Osteocyte (in vitro differentiated cells): ENCODE measurements around the gene CYFIP1. TPM values are rescaled to one million over a fixed set of nuclear protein-coding genes. Genes with fewer than 3 reads are reported as not detected.

Experiments used
- DNase-seq: peaks from one replicate; pipeline ENCODE4 v3.0.0; 2021; ENCODE audit warnings: mixed read lengths; ENCODE audit not compliant: unreplicated experiment; ENCODE audit errors: extremely low spot score
- H3K27ac Mint-ChIP-seq: one replicate; pipeline ENCODE4 v1.8.0; 2021; ENCODE audit warnings: mild to moderate bottlenecking, mixed read lengths; ENCODE audit not compliant: unreplicated experiment
- H3K27me3 Mint-ChIP-seq: one replicate; pipeline ENCODE4 v1.8.0; 2021; ENCODE audit warnings: mixed read lengths; ENCODE audit not compliant: unreplicated experiment
- H3K36me3 Mint-ChIP-seq: one replicate; pipeline ENCODE4 v1.8.0; 2021; ENCODE audit warnings: mixed read lengths; ENCODE audit not compliant: unreplicated experiment
- H3K4me1 Mint-ChIP-seq: one replicate; pipeline ENCODE4 v1.8.0; 2021; ENCODE audit warnings: mixed read lengths; ENCODE audit not compliant: unreplicated experiment
- H3K4me3 Mint-ChIP-seq: one replicate; pipeline ENCODE4 v1.8.0; 2021; ENCODE audit warnings: mild to moderate bottlenecking, moderate library complexity, mixed read lengths; ENCODE audit not compliant: unreplicated experiment
- H3K9me3 Mint-ChIP-seq: one replicate; pipeline ENCODE4 v1.8.0; 2021; ENCODE audit warnings: mixed read lengths; ENCODE audit not compliant: unreplicated experiment
- CTCF ChIP-seq: fragments of 200-600 bp; sonication (generic); IDR thresholded peaks from 2 replicates; pipeline ENCODE4 v1.5.0; 2021; ENCODE audit warnings: antibody characterized with exemption, mild to moderate bottlenecking, moderate library complexity
- total RNA-seq: library from RNA; stranded (reverse); gene quantifications from 2 replicates; pipeline ENCODE4 v1.2.1, GENCODE V29; 2021

Gene CYFIP1
- total RNA-seq, 1 donor from 2014 or later: 118 TPM

DNA sequence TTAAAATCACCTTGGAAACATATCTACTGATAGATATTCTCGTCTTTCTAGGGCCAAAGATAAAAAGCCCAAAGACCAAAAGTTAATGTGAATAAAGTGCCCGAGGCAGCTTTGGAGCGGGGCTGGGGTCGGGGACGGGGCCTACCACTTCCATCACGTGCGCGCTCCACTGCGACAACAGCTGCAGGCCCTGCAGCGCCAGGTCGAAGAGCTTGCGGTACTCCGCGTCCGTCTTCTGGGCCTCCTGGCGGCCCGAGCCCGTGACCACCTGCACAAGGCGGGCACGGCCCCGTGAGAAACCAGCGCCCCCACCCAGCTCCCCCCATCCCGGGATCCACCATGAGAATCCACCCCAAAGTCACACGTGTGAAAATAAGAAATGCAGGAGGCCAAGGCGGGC, 52.4 kb downstream of the CYFIP1 start:
- Mint-ChIP-seq H3K4me1 (no peaks in the 10 kb centered on the region), H3K9me3 (no peaks in the 10 kb centered on the region), H3K27me3 (no peaks in the 10 kb centered on the region), H3K4me3 (no peak overlapping the region), H3K27ac (no peak overlapping the region), H3K36me3 (peaks cover 28% of the 10 kb centered on the region)
- no peak for DNase-seq
- TF ChIP-seq CTCF: no peak

DNA sequence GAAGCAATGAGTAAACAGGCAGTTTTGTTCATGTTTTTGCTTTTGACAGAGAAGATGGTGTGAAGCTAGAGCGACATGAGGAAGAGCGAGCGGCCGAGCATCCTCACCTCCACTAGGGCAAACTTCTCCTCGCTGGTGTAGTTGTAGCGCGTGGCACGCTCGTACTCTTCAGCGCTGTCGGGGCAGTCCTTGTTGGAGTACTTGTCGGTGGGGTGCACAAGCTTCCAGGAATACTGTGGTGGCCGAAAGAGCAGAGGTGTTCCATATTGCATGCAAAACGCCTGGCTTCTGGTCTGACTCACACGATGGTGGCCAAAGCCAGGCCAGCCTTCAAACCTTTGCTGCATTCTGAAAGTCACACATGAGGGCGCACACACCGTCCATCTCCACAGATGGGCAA, 54.3 kb downstream of the CYFIP1 start:
- Mint-ChIP-seq H3K27me3 (no peaks in the 10 kb centered on the region), H3K4me1 (no peaks in the 10 kb centered on the region), H3K4me3 (no peak overlapping the region), H3K27ac (no peak overlapping the region), H3K36me3 (peaks cover 22% of the 10 kb centered on the region), H3K9me3 (no peaks in the 10 kb centered on the region)
- DNase-seq: no peak
- no peak for TF ChIP-seq CTCF

DNA sequence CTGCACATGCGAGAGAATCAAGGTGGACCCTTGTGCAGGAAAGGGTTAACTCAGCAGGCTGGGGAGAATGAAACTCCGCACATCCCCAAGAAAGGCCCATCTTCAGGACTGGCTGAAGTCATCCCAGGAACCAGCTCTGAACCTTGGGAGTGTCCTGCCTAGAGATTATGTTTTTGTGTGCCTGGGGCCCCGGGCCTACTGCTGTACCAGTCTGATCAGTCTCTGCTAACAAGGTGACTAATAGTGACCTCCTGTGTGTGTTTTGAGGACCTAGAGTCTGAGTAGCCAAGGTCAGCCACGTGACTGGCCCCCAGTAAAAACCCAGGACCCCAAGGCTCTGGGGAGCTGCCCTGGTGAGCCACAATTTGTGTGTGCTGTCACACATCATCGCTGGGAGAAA, 58.2 kb downstream of the CYFIP1 start:
- DNase-seq: no peak
- peaks cover 39% of the 10 kb centered on the region for H3K36me3 Mint-ChIP-seq
- H3K4me3 Mint-ChIP-seq: no peak overlapping the region
- no peak for TF ChIP-seq CTCF
- no peak overlapping the region for H3K27ac Mint-ChIP-seq
- H3K27me3 Mint-ChIP-seq: no peaks in the 10 kb centered on the region
- H3K9me3 Mint-ChIP-seq: no peaks in the 10 kb centered on the region
- peaks cover 2% of the 10 kb centered on the region for H3K4me1 Mint-ChIP-seq

DNA sequence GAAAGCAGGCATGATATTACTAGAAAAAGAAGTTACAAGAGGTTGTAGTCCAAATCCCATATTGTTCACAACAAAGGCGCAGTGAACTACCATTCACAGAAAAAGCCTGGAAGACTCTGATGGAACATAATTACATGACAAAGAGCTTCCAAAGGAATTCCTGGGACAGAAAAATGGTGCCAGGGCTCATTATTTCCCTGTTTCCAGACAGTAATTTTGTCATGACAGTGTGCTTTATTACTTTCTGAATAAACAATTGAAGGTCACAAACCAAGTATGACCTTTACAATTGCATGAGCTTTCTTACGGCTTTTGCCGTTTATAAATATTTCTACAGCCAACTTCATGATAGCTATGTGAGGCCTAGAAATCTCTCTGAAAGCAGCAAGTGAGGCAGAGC, 61.0 kb downstream of the CYFIP1 start:
- H3K27me3 Mint-ChIP-seq: no peaks in the 10 kb centered on the region
- no peak for DNase-seq
- TF ChIP-seq CTCF: no peak
- H3K4me1 Mint-ChIP-seq: peaks cover 2% of the 10 kb centered on the region
- H3K9me3 Mint-ChIP-seq: no peaks in the 10 kb centered on the region
- H3K27ac Mint-ChIP-seq: peak overlapping the region; percentile 31
- no peak overlapping the region for H3K4me3 Mint-ChIP-seq
- peaks cover 42% of the 10 kb centered on the region for H3K36me3 Mint-ChIP-seq

DNA sequence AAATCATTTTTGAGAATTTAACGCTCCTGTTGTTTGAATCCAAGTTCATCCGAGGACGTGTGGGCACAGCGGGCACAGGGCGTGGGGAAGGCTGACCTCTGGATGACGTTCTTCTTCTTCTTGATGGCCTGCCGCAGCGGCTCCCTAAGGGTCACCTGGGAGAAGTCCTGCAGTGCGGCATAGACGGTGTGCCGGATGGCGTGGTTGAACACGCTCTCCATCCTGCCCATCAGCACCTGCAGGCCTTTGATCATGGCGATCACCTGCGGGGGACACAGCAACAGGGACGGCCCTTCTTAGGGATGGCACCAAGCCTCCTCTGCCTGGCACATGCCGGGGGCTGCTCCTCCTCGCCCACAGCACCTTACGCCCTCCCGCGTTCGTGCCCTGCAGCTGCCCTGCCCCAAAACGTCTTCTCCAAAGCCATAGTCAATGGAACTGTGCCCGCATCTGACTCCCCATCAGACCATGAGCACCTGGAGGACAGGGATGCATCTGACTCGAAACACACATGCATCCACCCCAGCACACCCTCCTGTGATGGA, 61.5 kb downstream of the CYFIP1 start:
- H3K27me3 Mint-ChIP-seq: no peaks in the 10 kb centered on the region
- no peak for DNase-seq
- H3K4me1 Mint-ChIP-seq: peaks cover 2% of the 10 kb centered on the region
- peaks cover 47% of the 10 kb centered on the region for H3K36me3 Mint-ChIP-seq
- TF ChIP-seq CTCF: no peak
- no peaks in the 10 kb centered on the region for H3K9me3 Mint-ChIP-seq
- peak overlapping the region; percentile 0 for H3K27ac Mint-ChIP-seq
- H3K4me3 Mint-ChIP-seq: no peak overlapping the region
